GM08714 (cell line): ENCODE results near the gene BDH1.
"Not testable (repeated sequence)": the region's sequence is repeated elsewhere in the genome, so short reads cannot be mapped to it uniquely, and the experiment has no call there.

Experiments
- H3K4me3 ChIP-seq: fragments of 200-500 bp; sonication (Bioruptor generic); 2 replicates; pipeline ENCODE4 v1.5.1; 2014; ENCODE audit warnings: mild to moderate bottlenecking, low read length, inconsistent platforms
- ZNF274 ChIP-seq: IDR thresholded peaks from 2 replicates; pipeline ENCODE4 v1.6.1; 2012; ENCODE audit warnings: mild to moderate bottlenecking, low read depth, low read length

BDH1 gene

DNA sequence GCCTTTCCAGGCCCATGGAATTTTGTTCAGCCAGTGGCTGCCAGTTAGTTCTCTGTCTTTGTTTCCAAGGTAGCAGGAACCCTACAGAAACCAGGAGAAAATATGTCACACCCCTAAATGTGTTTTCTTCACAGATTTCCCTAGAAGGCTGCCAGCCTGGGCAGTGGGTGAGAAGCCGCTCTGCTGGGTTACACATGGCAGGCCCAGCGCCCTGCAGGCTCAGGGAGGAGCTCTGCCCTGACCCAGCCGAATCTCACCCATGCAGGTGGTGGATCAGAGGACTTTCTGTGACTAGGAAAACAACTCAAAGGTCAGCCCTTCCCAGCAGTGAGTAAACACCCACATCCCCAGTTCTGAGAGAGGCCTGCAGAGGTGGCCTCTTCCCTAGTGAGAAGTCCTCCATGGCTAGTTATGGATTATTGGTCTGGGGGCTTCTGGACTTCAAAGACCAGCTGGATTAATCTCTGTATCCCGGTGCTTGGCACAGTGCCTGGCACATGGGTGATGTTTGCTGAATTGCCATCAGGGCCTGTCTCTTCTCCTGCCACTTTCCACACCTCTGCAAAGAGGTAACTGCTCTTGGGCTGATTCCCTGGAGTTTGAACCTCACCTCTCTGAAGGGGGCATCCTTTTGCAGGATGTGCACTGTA lies 34.7 kb upstream of the BDH1 start:
- no peak overlapping the region for H3K4me3 ChIP-seq
- TF ChIP-seq ZNF274 = no peak

DNA sequence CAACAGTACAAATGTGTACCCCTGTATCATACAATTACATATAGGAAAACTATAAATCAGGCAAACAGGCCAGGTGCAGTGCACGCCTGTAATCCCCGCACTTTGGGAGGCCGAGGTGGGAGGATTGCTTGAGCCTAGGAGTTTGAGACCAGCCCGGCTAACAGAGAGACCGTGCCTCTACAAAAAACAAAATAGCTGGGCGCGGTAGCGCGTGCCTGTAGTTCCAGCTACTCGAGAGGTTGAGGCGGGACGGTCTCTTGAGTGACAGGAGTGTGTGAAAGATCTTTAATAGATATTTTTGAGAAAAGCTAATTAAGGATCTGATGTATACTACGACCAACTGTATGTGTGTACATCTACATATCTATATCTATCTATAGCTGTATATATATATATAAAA lies 33.8 kb upstream of the BDH1 start:
- TF ChIP-seq ZNF274 = no peak
- no peak overlapping the region for H3K4me3 ChIP-seq

DNA sequence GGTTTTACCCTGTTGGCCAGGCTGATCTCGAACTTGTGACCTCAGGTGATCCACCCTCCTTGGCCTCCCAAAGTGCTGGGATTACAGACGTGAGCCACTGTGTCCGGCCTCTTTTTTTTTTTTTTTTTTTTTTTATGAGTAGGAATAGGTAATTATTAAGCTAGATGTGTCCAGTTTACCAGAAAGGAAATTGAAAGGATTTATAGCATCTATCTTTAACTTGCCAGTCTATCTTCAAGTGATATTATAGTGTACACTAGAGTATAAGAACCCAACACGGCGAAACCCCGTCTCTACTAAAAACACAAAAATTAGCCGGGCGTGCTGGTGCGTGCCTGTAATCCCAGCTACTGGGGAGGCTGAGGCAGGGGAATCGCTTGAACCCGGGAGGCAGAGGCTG lies 31.0 kb upstream of the BDH1 start:
- H3K4me3 ChIP-seq = not testable (repeated sequence)

DNA sequence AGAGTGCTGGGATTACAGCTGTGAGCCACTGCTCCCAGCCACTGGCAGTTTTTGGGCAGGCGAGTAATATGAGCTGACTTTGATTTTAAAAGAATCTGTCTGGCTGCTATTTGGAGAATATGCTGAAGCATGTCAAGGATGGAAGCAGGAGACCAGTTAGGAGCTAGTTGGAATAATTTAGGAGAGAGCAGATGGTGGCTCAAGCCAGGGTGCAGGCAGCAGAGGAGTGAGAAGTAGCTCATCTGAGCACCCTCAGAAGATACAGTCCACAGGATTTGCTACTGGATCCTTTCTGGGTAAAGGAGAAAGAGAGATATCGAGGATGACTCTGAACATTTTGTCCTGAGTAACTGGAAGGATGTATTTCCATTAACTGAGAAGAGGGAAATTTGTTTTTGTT lies 30.4 kb upstream of the BDH1 start:
- no peak overlapping the region for H3K4me3 ChIP-seq
- no peak for TF ChIP-seq ZNF274

DNA sequence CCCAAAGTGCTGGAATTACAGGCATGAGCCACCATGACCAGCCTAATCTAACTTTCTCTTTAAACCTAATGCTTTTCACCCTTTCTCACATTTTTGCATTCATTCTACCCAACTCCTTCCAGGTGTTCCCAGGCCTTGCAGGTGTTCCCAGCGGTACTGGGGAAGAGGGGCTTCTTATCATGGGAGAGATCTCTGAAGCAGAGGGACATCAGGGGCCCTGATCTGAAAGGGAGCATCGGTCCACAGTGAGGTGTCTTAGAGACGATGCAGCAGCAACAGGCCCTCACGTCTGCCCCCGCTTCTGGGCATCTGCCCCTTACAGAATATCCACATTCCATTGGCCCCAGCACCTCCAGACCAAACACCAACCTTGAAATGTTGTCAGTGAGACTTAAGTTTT lies 29.0 kb upstream of the BDH1 start:
- no peak for TF ChIP-seq ZNF274
- no peak overlapping the region for H3K4me3 ChIP-seq

DNA sequence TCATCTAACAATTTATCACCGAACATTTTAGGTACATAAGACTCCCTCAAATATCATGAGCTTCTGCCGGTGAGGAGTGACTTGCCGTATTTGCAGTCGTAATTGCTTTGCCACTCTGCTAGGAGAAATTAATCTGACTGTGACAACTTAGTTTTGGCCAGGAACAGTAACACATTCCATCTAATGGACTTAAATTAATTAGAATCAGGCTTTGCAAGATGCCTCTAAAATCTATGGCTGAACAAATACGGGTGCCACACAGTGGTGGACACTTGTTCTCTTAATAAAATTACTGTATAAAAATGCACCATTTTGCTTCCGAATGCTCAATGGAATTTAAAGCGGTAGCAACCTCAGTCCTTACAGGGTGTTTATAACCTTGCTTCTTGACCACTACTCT lies 27.6 kb upstream of the BDH1 start:
- no peak for TF ChIP-seq ZNF274
- no peak overlapping the region for H3K4me3 ChIP-seq

DNA sequence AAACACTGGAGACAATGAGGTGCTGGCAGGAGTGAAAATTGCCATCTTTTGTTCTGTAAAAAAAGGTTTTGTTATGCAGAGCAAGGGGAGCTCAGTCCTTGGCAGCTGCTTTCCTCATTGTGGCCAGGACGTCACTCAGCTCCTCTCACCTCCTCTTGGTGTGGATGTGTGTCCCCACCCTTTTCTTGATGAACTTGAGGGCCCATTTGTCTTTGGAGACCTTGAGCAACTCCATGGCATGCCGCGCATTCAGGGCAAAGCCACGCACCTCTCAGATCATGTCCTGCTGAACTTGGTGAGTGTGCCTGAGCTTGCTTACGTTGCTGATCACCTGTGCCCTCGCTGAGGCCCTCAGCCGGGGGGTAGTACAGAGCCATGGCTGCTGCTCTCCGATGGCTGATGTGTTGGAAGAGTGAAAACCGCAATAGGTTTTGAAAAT lies 24.5 kb upstream of the BDH1 start:
- no peak for TF ChIP-seq ZNF274
- no peak overlapping the region for H3K4me3 ChIP-seq

DNA sequence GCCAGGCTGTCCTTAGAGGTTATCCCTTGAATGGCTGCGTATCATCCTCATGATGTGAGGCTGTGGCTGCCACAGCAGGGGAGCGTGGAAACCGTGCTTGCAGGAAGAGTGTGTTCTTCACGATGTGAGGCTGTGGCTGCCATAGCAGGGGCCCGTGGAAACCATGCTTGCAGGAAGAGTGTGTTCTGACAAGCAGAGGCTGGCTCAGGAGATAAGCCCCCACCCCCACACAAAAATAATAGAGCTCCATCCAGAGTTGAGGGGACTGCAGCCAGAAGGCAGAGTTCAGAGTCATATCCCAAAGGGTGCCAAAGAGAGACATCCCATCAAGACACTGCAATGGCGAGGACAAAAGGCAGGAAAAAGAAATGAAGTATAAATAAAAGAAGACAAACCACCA lies 22.6 kb upstream of the BDH1 start:
- H3K4me3 ChIP-seq = no peak overlapping the region
- TF ChIP-seq ZNF274 = no peak

DNA sequence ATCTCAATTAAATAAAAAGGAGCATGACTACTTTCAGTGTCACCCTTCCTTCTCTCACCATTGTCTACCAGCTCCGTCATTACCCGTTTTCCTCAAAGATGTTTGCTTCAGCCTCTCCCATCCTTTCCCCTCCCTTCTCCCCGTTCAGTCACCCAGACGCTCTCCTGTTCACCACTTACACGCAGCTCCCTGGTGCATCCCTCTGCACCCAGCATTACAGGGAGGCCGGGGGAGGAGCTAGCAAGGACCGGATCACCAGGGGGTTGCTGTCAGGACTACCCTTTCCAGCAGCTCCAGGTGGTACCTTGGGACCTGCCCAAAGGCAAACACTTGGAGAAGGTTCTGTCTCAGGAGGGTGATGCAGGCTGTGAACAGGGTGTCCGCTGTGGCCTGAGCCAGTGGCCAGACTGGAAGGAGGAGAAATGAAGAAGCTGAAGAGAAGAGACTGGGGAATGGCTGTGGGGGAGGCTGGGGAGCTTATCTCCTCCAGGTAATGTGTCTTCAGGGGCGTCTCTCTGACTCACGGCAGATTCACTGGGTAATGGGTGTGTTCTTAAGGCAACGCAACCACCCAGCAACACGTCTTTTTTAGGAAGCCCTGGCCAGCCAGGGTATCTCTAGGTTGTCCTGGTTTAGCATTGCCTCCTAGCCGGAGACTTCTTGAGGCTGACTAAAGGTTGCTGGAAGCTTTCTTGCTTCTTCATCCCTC lies 21.8 kb upstream of the BDH1 start:
- TF ChIP-seq ZNF274 = no peak
- H3K4me3 ChIP-seq = no peak overlapping the region

DNA sequence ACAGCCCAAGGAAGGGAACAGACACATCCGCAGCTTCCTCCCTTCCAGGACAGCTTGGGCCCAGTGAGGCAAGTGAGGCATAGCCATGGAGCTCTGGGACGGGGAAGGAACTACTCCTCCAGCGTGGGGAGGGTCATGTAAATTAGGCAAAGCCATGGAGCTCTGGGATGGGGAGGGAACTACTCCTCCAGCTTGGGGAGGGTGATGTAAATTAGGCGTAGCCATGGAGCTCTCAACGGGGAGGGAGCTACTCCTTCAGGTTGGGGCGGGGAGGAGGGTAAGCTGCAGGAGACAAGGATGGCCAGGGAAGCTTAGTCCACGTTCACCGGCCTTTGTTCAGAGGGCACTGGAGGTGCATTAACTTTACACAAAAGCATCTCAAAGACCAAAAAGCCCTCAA lies 21.1 kb upstream of the BDH1 start:
- H3K4me3 ChIP-seq = no peak overlapping the region

DNA sequence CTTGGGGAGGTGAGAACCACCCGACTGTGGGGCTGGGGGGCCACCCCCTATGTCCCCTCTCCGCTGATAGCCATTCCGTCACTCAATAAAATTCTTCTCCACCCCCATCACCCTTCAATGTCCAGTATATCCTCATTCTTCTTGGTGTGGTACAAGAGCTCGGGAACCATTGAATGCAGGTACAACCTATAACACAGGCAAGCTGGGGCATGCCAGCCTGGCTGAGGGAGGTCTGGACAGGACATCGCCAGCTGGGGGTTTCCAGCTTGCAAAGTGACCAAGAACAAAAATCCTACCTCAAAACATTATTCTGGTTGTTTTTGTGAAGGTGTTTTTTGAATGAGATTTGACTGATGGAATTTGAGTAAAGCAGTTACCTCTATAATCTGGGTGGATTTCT lies 19.6 kb upstream of the BDH1 start:
- no peak for TF ChIP-seq ZNF274
- H3K4me3 ChIP-seq = no peak overlapping the region

More for the DNA sequence above, 21.1 kb upstream of the BDH1 start:
- TF ChIP-seq ZNF274 = no peak

DNA sequence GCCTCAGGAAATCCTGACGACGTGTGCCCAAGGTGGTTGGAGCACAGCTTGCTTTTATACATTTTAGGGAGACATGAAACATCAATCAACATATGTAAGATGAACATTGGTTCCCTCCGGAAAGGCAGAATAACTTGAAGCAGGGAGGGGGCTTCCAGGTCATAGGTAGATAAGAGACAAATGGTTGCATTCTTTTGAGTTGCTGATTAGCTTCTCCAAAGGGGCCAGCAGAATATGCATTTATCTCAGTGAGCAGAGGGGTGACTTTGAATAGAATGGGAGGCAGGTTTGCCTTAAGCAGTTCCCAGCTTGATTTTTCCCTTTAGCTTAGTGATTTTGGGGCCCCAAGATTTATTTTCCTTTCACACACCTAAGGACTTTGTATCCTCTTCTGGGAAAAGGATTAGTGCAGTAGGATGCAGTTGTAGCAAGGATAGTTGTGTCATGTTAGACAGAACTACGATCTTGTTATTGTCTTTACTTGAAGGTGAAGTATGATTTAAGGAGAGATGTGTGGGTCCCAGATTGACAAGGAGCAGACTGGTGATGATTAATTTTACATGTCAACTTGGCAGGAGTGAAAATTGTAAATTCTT lies 18.7 kb upstream of the BDH1 start:
- not testable (repeated sequence) for H3K4me3 ChIP-seq

DNA sequence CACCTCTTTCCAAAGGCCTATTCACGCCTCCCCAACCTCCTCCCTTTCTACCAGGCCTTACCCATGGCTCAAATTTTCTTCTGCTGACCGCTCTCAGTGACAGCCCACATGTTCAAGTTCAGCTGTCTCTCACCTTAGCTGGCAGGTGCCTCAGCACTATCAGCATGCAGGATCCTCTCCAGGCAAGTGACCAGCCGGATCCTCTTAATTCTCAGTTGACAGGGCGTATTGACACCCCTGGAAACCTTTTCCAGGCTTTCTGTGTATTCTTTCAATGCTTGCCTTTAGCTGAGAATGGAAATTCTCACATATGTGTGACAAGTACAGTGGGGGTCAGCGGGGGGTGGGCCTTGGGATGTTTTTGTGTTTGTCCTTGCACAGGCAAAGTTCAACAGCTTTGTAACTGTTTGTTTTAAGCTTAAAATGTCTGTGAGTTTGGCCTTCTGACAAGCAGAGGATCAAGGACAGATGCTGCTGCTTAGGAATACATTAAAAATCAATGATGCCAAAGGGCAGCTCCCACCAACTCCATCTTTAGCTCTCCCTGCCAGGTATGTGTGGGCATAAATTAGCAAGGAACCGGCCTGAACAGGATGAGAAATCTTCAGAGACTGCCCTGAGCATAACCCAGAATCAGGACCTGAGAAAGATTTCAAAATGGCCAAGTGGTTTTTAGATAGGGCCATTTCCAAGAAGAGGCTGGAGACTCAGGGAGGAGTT lies 17.4 kb upstream of the BDH1 start:
- H3K4me3 ChIP-seq = no peak overlapping the region
- TF ChIP-seq ZNF274 = no peak

DNA sequence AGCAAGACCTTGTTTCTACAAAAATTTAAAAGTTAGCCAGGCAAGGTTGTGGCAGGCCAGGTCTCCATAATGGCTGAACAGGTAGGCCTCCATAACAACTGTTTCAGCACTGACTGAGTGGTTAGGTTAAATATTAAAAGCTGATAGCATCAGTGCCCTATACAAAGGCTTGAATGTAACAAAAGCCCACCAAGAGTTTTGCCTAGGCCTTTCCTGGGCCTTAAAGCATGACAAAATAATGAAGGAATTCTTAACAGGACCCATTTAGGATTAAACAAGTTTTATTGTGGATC lies 16.1 kb upstream of the BDH1 start:
- not testable (repeated sequence) for H3K4me3 ChIP-seq

DNA sequence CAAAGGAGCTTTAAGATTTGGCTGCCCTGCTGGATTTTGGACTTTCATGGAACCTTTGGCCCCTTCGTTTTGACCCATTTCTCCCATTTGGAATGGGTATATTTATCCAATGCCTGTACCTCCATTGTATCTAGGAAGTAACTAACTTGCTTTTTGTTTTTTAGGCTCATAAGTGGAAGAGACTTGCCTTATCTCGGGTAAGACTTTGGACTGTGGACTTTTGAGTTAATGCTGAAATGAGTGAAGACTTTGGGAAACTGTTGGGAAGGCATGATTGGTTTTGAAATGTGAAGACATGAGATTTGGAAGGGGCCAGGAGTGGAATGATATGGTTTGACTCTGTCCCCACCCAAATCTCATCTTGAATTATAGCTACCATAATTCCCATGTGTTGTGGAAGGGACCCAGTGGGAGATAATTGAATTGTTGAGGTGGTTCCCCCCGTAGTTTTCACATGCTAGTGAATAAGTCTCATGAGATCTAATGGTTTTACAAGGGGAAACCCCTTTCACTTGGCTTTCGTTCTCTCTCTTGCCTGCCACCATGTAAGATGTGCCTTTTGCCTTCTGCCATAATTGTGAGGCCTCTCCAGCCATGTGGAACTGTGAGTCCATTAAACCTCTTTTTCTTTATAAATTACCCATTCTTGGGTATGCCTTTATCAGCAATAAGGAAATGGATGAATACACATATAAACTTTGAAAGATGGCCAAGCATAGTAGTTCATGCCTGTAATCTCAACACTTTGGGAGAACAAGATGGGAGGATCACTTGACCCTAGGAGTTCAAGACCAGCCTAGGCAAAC lies 15.5 kb upstream of the BDH1 start:
- not testable (repeated sequence) for H3K4me3 ChIP-seq

DNA sequence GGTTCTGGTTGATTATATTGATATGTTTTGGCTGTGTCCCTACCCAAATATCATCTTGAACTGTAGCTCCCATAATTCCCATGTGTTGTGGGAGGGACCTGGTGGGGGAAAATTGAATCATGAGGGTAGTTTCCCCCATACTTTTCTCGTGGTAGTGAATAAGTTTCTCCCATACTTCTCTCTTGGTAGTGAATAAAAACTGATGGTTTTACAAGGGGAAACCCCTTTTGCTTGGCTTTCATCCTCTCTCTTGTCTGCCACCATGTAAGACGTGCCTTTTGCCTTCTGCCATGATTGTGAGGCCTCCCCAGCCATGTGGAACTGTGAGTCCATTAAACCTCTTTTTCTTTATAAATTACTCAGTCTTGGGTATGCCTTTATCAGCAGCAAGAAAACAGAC lies 13.7 kb upstream of the BDH1 start:
- not testable (repeated sequence) for H3K4me3 ChIP-seq
